ENCODE data around the gene SEC61A2.
A peak's percentile ranks its signal among the peaks of the same experiment; 100 is the strongest.

SEC61A2 gene
- long read RNA-seq, partial matches to known transcripts = 0 of 10 reads
- long read RNA-seq, other reads (novel, unspliced or antisense) = 10 of 10 reads

DNA sequence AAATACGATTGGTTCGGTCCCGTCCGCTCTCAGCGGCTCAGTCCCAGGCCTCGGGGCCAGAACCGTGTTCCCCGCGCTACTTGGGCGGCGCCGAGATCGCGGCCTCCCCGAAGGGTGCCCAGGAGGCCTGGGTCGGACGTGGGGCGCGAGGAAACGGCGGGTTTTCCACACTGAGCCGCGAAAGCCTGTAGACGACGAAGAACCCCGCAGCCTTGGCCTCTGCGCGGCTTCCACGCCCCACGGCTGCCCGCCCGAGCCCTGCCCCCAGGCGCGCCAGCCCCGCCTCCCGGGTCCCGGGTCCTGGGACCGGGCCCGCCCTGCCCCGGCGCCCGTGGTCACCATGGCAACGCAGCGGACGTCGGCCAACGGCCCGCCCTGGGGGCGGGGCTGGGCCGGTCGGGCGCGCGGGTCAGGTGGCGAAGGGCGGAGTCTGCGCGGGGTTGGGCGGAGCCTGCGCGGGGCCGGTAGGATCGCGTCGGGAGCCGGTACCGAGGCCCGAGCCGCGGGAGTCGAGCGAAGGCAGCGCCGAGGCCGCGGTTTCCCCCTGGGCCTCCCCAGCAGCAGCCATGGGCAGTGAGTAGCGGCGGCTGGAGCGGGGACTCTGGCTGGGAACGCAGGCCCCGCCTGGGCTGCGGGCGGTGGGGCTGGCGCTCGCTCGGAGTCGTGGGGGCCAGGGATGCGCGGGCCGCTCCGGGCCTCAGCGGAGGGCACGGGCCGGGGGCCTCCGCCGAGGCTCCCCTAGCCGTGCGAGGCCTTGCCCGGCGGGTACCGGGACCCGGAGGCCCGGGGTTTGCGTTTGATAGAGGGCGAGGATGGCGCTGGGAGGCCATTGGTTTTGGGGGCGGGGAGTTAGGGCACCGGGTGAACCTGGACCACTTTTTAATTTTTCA is at the start of gene SEC61A2:
TSS of gene SEC61A2 (plus strand) at position 456 of the 890 bp plus-strand sequence. CDS start at position 567, 111 bp downstream.
- peak; percentile 49 to 79 for DNase-seq (ENCODE audit: low read depth in 1 of 2, low spot score in 1 of 2)
- Histone ChIP-seq H3K4me3 (replicated peaks; ENCODE audit: insufficient read depth, low read length) (peak within 1 kb of the TSS; percentile 77), H3K27me3 (ENCODE audit: insufficient read depth, poor library complexity, severe bottlenecking) (no peaks in the 10 kb centered on the region), H3K27ac (replicated peaks) (peak within 1 kb of the TSS; percentile 85)
- TF ChIP-seq, protein P1, sequence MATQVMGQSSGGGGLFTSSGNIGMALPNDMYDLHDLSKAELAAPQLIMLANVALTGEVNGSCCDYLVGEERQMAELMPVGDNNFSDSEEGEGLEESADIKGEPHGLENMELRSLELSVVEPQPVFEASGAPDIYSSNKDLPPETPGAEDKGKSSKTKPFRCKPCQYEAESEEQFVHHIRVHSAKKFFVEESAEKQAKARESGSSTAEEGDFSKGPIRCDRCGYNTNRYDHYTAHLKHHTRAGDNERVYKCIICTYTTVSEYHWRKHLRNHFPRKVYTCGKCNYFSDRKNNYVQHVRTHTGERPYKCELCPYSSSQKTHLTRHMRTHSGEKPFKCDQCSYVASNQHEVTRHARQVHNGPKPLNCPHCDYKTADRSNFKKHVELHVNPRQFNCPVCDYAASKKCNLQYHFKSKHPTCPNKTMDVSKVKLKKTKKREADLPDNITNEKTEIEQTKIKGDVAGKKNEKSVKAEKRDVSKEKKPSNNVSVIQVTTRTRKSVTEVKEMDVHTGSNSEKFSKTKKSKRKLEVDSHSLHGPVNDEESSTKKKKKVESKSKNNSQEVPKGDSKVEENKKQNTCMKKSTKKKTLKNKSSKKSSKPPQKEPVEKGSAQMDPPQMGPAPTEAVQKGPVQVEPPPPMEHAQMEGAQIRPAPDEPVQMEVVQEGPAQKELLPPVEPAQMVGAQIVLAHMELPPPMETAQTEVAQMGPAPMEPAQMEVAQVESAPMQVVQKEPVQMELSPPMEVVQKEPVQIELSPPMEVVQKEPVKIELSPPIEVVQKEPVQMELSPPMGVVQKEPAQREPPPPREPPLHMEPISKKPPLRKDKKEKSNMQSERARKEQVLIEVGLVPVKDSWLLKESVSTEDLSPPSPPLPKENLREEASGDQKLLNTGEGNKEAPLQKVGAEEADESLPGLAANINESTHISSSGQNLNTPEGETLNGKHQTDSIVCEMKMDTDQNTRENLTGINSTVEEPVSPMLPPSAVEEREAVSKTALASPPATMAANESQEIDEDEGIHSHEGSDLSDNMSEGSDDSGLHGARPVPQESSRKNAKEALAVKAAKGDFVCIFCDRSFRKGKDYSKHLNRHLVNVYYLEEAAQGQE (IDR thresholded peaks at IDR 0.05; ENCODE audit: insufficient replicate concordance, low read depth) = no peak
- TF ChIP-seq POLR2AphosphoS5 (IDR thresholded peaks at IDR 0.05; ENCODE audit: low read depth) (peak; percentile 34; the same call in 1 of the 2 replicates), SPI1 (IDR thresholded peaks at IDR 0.05; ENCODE audit: borderline replicate concordance, low read depth) (no peak)

DNA sequence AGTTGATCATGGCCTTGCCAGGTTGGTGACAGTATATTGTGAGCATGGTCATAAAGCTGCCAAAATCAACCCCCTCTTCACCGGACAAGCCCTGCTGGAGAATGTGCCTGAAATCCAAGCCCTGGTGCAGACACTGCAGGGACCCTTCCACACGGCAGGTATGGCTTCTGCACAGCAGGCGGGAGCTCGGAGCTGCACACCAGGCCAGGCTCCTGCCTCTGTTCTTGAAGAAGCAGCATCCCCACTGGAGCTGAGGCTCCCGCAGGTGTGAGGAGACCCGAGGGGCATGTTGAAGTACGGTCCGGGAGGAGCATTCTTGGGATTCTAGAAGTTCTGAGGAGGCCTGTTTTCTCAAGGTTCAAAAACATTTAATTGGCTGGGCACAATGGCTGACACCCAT is 48.0 kb upstream of the SEC61A2 start:
- no peaks in the 10 kb centered on the region for H3K27me3 ChIP-seq (ENCODE audit: insufficient read depth, poor library complexity, severe bottlenecking)
- DNase-seq (ENCODE audit: low read depth in 1 of 2, low spot score in 1 of 2) = no peak
- TF ChIP-seq GABPA (IDR thresholded peaks at IDR 0.05; ENCODE audit: low read depth) (no peak), POLR2AphosphoS5 (IDR thresholded peaks at IDR 0.05; ENCODE audit: low read depth) (no peak)
- TF ChIP-seq, protein P2, sequence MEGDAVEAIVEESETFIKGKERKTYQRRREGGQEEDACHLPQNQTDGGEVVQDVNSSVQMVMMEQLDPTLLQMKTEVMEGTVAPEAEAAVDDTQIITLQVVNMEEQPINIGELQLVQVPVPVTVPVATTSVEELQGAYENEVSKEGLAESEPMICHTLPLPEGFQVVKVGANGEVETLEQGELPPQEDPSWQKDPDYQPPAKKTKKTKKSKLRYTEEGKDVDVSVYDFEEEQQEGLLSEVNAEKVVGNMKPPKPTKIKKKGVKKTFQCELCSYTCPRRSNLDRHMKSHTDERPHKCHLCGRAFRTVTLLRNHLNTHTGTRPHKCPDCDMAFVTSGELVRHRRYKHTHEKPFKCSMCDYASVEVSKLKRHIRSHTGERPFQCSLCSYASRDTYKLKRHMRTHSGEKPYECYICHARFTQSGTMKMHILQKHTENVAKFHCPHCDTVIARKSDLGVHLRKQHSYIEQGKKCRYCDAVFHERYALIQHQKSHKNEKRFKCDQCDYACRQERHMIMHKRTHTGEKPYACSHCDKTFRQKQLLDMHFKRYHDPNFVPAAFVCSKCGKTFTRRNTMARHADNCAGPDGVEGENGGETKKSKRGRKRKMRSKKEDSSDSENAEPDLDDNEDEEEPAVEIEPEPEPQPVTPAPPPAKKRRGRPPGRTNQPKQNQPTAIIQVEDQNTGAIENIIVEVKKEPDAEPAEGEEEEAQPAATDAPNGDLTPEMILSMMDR (IDR thresholded peaks at IDR 0.05; ENCODE audit: insufficient read depth, low read length) = no peak
- TF ChIP-seq, protein P1 (IDR thresholded peaks at IDR 0.05; ENCODE audit: insufficient replicate concordance, low read depth) = no peak
- H3K27ac ChIP-seq (replicated peaks) = no peak overlapping the region
- H3K4me3 ChIP-seq (replicated peaks; ENCODE audit: insufficient read depth, low read length) = no peak overlapping the region

DNA sequence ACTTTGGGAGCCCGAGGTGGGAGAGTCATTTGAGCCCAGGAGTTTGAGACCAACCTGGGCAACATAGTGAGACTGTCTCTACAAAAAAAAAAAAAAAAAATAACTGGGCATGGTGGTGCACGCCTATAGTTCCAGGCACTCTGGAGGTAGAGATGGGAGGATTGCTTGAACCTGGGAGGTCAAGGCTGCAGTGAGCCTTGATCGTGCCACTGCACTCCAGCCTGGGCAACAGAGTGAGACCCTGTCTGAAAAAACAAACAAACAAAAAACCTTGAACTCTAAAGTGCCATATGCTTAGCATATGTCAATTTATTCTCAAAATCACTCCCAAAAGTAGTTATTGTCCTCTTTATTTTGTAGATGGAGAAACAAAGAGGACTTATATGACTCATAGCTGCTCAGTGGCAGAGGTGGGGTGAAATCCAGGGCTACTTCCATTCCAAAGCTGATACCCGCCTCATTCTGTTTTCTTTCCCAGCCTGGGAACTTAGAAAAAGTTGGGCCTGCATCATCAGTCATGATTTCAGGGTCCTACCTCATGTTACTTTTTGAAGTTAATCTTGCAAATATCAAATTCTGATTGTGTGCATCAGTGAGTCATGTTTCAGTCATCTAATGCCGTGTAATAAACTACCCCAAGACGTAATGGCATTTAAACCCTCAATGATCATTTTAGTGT is 47.5 kb upstream of the SEC61A2 start:
- no peak for DNase-seq (ENCODE audit: low read depth in 1 of 2, low spot score in 1 of 2)

More for the DNA sequence above, 47.5 kb upstream of the SEC61A2 start:
- no peak for TF ChIP-seq SPI1 (IDR thresholded peaks at IDR 0.05; ENCODE audit: borderline replicate concordance, low read depth)
- TF ChIP-seq POLR2AphosphoS5 (IDR thresholded peaks at IDR 0.05; ENCODE audit: low read depth) = no peak
- no peak for TF ChIP-seq GABPA (IDR thresholded peaks at IDR 0.05; ENCODE audit: low read depth)
- TF ChIP-seq, protein P2 (IDR thresholded peaks at IDR 0.05; ENCODE audit: insufficient read depth, low read length) = no peak
- TF ChIP-seq, protein P1 (IDR thresholded peaks at IDR 0.05; ENCODE audit: insufficient replicate concordance, low read depth) = no peak
- H3K27me3 ChIP-seq (ENCODE audit: insufficient read depth, poor library complexity, severe bottlenecking) = no peaks in the 10 kb centered on the region
- H3K4me3 ChIP-seq (replicated peaks; ENCODE audit: insufficient read depth, low read length) = no peak overlapping the region
- no peak overlapping the region for H3K27ac ChIP-seq (replicated peaks)
